ENCODE measurements around the gene MAGOHB.
"Not testable (repeated sequence)": the region's sequence is repeated elsewhere in the genome, so short reads cannot be mapped to it uniquely, and the experiment has no call there.

Gene MAGOHB

DNA sequence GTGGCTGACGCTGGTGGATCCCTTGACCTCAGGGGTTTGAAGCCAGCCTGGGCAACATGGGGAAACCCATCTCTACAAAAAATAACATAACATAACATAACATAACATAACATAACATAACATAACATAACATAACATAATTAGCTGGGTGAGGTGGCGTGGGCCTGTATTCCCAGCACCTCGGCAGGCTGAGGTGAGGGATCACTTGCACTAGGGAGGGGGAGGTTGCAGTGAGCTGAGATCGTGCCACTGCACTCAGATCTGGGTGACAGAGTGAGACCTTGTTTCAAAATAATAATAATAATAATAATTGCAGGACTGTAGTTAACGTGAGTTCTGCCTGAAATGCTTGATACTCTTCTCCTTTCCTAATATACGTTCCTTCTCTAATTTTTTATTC is 1.3 kb downstream of the MAGOHB start:
- no peak for DNase-seq (ENCODE audit: low read depth)

DNA sequence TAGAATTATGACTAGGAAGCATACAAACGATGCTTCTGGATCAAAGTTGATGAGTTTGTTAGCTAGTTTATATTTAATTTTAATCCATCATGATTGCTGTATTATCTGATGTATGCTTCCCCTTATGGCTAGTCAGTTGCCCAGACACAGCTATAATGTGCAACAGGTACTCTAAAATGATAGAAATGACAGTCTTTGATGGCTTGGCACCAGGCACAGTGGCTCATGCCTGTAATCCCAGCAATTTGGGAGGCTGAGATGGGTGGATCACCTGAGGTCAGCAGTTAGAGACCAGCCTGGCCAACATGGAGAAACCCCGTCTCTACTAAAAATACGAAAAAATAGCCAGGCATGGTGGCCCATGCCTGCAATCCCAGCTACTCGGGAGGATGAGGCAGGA is 2.2 kb downstream of the MAGOHB start:
- DNase-seq (ENCODE audit: low read depth), result not testable (repeated sequence)

DNA sequence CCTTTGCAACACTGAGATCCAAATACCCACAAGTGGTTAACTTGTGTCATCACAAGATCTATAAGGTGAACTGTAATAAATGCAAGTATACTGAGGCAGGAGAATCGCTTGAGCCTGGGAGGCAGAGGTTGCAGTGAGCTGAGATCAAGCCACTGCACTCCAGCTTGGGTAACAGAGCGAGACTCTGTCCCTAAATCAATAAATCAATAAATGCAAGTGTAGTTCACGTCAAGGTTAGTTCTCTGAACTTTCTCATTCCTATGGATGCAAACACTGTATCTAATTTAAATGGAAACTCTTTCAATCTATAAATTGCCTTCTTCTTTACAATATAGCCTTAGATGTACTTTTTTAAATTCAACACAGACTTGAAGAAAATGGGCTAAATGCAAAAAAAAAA is 3.2 kb downstream of the MAGOHB start:
- DNase-seq (ENCODE audit: low read depth), result no peak

DNA sequence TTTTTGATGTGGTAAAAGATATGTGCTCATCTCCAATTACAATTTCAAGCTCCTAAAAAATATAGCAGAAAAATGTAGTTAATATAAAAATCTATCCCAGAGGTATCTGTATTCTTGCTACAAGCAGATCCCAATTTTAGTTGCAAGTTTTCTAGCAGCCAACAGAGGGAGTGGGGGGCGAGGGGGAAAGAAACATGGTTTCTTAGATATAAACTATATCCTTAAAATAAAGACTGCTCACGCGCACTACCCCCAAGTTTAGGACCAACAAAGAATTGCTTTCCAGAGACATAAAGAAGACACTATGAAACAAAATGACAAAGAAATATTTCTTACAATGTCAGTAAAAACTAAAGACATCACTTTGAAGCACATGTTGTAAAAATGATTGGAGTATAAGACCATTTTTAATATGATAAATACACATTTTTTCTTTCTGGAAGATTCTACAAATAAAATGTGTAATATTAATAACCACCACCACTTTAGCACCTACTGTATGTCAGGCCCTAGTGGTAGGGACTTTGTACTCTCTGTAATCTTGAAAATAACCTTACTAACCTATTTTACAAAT is 5.4 kb downstream of the MAGOHB start:
- DNase-seq (ENCODE audit: low read depth), result no peak

DNA sequence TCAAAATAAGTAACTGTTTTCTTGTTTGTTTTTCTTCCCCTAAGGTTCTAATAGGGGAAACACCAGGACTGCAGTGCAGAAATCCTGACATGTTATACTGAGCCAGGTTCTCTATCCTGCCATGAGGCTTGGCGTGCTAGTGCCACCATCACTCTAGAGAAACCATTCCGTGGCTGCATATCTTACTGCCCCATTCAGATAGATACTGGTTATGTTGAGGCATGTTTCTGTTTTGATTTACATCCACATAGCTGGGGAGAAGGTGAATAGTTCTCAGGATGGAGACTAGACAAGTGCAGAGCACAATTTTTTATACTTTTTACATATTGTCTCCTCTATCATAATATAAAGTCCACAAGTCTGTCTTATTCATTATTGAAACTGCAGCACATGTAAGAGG is 11.5 kb downstream of the MAGOHB start:
- DNase-seq (ENCODE audit: low read depth), result no peak

DNA sequence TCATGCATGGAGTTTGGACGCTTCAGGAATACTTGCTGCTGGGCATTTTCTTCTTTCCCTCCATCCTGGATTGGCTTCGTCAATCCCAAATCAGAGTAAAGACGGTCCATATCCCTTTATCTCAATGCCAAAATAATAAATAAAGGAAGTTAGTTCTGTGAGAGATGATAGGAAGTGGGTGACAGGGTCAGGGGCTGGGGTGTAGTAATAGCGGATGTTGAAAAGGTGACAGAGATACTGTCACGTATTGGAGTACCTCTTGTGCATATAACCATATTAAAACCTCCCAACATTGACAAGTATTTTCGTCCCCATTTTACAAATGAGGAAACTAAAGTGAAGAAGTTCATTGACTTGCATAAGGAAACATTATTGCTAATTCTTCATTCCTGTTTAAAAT is 12.4 kb downstream of the MAGOHB start:
- no peak for DNase-seq (ENCODE audit: low read depth)

DNA sequence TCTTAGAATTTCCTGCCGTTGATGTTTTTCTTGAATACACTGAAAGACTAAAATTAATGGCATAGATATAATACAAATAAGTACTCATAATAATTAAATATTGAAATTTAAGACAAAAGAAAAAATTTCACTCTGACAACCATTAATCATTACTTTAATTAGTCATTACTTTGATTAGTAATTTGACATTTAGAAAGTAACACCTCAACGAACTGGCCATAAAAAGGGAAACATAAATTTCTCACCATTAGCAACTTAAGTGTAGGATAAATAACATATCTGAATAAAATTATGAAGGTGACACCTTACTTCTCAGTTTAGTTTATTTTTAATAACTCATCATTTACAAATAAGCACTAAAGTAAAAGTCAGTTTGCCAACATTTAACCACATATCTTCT is 17.5 kb downstream of the MAGOHB start:
- DNase-seq (ENCODE audit: low read depth), result no peak

DNA sequence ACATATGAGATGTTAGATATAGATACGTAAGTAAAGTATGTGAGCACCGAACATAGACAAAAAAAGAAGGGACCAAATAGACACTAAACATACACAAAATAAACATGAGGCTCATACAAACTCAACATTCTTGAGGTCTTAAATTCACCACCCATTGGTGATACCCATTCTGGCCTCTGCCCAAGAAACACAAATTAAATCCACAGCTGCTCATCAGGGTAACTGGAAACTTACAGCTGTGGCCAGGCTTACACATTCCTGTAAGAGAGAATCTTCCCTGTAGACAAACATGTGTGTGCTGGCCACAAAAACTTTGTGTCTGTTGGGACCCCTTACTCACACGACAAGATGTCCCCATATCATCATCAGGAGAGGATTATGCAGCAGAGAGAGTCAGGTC is 22.4 kb downstream of the MAGOHB start:
- peak; percentile 14 for DNase-seq (ENCODE audit: low read depth)

DNA sequence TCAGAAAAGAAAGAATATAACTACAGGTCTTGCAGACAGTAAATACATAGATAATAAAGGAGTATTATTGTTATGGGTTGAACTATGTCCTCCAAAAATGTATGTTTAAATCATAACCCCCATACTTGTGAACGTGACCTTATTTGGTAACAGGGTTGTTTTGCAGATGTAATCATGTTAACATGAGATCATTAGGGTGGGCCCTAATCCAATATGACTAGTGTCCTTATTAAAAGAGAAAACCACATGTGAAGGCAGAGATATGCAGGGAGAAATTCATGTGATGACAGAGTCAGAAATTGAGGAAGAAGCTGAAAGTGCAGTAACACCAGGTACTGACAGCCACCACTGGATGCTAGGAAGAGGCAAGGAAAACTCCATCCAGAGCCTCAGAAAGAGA is 29.0 kb downstream of the MAGOHB start:
- DNase-seq (ENCODE audit: low read depth), result no peak

DNA sequence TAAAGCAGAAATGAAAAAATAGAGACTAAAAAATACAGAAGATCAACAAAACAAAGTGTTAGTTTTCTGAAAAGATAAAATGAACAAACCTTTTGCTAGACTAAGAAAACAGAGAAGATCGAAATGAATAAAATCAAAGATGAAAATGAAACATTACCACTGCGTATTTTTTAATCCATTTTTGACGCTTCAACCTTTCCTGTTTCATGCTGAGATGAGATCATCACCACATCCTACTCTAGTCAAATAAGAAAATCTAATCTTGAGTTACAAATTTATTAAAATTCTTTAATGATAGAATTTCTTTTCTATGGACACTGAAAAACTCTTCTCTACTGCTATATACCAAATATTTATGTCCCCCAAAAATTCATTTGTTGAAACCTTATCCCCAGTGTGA is 30.7 kb downstream of the MAGOHB start:
- no peak for DNase-seq (ENCODE audit: low read depth)

DNA sequence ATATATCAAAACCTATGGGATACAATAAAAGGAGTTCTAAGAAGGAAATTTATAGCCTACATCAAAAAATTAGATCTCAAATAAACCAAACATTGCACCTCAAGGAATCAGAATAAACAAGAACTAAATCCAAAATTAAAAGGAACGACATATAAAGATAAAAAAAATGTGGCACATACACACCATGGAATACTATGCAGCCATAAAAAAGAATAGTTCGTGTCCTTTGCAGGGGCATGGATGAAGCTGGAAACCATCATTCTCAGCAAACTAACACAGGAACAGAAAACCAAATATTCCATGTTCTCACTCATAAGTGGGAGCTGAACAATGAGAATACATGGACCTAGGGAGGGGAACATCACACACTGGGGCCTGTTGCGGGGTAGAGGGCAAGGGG is 31.3 kb downstream of the MAGOHB start:
- not testable (repeated sequence) for DNase-seq (ENCODE audit: low read depth)

DNA sequence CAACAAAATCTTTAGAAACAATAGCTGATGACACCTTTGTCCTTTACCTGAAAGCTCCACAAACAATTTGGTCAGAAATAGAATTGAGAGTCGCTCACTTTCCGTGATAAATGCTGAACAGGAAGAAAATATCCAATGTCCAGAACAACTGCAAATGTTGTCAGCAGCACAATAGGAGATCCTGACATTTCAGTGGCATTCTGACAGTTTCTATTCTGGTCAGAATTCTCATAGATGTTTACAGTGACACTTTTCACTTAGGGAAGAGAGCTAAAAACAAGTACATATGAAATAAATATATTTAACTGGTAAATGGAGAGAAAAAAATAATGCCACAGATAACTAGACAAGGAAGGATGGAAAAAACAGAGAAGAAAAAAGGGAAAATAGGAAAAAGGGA is 39.1 kb downstream of the MAGOHB start:
- DNase-seq (ENCODE audit: low read depth), result no peak

DNA sequence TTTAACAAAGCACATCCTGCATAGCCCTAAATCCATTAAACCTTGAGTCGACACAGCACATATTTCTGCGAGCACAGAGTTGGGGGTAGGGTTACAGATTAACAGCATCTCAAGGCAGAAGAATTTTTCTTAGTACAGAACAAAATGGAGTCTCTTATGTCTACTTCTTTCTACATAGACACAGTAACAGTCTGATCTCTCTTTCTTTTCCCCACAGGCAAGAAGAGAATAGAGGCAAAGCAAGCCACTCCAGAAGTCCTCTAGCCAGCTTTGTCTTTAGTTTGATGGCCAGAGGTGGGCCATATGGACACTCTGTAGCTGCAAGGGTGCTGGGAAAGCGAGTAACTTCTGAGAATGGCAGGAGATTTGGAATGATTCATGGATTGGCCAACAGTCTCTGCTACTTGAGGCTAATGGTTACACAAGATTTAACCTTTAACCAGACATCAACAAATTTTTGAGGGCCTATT is 41.4 kb downstream of the MAGOHB start:
- DNase-seq (ENCODE audit: low read depth), result not testable (repeated sequence)

DNA sequence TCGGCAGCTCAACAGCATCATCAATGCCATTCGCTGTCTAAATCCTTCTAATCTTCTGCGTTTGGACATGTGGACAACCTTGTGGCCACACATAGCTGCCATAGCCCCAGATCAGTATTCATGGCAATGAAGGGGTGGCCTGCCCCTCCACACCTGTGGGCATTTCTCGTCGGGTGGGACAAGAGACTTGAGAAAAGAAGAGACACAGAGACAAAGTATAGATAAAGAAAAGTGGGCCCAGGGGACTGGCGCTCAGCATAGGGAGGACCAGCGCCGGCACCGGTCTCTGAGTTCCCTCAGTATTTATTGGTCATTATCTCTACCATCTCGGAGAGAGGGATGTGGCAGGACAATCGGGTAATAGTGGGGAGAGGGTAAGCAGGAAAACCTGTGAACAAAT is 42.3 kb downstream of the MAGOHB start:
- no peak for DNase-seq (ENCODE audit: low read depth)

DNA sequence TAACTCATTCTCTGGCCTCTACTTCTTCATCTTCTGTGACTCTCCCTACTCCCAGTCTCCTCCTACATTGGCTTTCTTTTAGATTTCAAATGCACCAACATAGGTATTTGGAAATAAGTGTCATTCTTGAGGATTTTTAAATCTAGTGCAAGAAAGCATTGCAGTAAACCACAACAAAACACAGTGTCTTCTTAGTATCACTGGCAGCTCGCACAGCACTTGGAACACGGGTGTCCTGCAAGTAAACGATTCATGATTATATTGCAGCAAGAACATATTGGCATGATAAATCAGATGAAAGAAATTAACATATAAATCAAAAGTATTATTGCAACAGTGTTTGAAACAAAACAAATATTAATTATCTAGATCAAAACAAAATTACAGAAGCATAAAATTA is 45.6 kb downstream of the MAGOHB start:
- DNase-seq (ENCODE audit: low read depth), result no peak

DNA sequence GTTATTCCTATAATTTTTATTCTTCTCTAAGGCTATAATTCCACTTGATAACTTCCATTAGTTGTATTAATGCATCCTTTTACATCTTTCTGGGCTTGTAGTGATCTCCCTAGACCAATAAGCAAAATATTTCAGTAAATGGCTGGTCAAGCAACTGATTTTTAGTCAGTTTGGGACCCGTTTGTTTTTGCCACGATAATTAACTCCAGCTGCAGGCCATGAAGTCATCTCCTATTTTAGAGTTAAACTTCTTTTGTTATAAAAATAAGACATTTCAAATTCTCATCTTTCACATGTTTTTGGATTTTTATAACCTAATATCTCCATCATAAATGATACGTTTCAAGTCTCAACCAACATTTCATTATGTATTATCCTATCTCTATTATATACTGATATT is 49.4 kb downstream of the MAGOHB start:
- DNase-seq (ENCODE audit: low read depth), result no peak

DNA sequence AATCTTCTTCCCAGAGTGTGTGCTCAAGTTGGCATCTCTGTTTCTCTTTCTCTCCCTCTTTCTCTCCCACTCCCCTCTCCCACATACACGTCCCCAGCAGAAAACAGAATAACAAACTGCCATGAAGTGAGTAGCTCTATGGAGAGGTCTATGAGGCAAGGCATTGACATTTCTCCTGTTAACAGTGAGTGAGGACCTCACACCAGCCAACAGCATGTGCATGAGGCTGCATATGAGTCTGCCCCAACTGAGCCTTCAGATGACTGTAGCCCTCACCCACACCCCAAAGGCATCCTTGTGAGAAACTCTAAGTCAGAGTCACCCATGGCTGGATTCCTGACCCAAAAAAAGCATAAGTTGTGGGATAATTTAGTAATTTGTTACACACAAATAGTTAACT is 50.4 kb downstream of the MAGOHB start:
- no peak for DNase-seq (ENCODE audit: low read depth)

DNA sequence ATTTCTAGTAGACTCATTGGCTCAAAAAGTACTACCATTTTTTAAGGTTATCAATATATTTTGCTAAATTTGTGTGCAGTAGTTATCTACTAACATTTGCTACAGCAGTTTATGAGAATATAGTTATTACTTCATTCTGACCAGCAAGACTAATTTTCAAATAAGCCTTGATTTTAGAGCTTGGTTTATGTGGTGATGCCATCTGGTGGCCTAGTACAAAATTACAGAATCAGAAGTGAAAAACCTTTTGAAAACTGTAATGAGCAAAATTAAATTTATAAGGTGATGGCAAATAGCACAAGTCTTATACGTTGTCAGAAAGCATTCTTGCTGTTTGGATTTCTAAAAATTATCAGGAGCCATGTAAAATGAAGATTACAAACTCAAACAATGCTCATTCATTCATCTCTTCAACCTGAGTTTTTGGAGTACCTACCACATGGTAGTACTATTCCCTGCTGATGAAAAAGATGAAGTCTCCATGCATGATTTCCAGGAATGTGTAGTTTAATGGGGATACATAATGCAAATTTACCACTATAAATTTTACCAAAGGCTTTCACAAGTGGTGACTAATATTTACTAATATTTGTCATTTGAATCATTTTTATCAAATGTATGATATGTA is 51.0 kb downstream of the MAGOHB start:
- peak; percentile 23 for DNase-seq (ENCODE audit: low read depth)

DNA sequence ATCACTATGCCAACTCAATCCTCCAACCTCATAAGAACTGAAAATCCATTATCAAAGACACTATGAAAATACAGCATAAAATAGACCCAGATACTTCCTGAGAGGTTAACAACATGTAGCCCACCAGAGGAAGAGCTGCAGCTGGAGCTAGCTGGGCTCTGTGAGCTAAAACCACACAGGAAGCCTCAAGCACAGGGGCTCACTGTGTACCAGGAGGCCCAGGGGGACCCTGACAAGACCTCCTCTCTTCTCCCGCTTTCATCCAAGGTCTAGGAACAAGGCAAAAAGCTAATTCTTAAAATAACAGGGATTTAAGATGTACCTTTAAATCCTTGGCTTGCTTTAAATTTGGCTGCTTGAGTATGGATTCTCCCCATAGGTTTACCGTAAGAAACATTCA is 54.2 kb downstream of the MAGOHB start:
- no peak for DNase-seq (ENCODE audit: low read depth)

DNA sequence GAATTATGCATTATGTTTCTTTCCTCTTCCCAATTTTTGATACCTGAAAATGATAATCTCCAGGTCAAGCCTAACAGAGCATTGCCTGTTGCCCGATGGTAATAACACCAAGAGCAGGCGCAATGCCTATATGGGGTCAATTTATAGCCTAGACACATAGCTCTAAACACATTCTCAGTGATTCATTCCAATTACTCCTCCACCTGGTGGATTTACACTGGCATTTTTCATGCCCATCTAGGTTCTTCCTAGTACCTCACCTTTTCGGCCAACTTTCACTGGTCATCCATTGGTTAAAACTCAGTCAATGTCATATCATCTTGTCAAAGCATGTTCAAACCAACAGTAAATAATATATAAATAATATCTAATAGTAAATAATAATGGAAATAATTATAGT is 54.6 kb downstream of the MAGOHB start:
- DNase-seq (ENCODE audit: low read depth), result no peak

DNA sequence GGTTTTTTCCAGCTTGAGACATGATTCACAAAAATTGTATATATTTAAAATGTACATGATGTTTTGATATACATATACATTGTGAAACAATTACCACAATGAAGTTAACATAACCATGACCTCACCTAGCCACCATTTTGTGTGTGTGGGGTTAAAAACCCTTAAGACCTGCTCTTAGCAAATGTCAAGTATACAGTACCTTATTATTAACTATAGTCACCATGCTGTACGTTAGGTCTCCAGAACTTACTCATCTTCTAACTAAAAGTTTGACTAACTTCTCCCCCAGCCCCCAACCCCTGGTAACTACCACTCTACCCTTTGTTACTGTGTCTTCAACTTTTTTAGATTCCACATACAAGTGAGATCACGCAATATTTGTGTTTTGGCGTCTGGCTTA is 55.1 kb downstream of the MAGOHB start:
- DNase-seq (ENCODE audit: low read depth), result no peak

DNA sequence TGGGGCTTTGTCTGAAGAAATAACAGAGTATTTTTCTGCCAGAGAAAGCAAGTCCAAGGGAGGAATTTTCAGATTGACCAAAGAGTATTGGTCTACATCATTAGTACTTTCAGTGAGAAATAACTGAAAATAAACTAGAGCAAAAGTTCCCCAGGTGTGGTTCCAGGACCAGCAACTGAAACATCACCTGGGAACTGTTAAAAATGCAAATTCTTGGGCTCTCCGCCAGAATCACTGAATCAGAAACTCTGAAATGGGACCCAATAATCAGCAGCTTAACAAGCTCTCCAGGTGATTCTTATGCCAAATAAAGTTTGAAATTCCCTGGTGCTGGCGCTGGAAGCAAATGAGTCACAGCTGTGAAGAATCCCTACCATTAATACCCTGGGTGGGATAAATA is 55.6 kb downstream of the MAGOHB start:
- DNase-seq (ENCODE audit: low read depth), result no peak

DNA sequence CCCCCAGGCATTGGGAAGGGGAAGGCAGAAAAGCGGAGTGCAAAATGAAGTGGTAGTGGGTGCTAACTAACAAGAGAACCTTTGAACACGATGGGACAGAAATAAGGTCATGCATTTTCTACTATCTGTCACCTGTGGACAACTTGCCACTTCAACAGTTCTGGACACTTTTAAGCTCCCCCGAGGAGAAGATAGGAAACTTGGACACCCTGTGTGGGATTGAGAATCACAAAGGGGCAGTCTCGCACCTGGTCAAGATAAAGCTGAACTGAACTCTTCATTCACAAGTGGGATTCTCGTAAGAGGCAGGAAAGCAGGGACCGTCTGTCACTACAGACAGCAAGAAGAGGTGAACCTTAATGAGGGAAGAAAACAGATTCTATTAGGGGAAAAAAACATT is 56.1 kb downstream of the MAGOHB start:
- DNase-seq (ENCODE audit: low read depth), result no peak

DNA sequence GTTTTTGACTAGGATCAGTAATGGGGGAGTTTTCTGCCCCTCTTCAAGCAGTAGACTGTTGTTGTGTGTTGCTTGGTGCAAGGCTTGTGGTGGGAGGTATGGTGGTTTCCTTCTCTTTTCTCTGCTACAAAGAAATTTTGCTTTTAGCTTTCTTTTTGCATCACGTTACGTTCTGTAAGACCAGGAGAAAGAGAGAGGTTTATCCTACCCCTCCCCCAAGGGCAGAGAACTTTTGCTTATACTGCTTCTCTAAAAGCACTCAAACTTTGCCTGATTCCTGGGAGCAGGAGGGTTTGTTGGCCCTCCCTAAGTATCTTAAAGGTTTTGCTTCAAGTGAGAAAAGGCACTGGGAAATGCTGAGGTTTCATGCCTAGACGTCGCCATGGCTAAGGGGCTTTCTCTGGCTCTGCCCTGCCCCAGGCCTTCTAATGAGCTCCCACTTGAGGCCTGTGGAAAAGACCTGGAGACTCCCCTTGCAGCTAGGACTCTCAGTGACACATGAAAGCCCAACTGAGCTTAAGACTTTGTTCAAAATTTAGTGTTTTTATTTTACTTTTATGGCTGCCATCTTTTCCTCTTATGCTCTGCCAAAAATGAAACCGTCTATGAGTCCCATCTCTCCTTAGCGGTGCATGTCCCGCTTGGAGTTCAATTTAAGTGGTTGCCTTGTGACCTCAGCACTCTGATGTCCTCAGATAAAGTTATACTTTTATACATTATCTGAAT is 58.5 kb downstream of the MAGOHB start:
- DNase-seq (ENCODE audit: low read depth), result no peak
